ENCODE data around the gene KLK14. TPM values are rescaled to one million over a fixed set of nuclear protein-coding genes. Genes with fewer than 3 reads are reported as not detected.

The KLK14 gene
- total RNA-seq, 1 donor from 2014 or later: 0.23 TPM

DNA sequence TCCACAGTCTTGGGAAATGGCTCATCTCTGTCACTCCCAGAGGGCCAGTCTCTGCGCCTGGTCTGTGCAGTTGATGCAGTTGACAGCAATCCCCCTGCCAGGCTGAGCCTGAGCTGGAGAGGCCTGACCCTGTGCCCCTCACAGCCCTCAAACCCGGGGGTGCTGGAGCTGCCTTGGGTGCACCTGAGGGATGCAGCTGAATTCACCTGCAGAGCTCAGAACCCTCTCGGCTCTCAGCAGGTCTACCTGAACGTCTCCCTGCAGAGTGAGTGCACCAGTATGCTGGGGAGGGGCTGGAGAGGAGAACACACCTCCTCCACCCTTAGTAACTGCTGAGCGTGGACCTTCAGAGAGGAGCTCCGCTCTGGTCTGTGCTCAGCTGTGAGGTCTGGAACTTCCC lies 44.3 kb upstream of the KLK14 start:
- no peak overlapping the region for H3K4me2 ChIP-seq (ENCODE audit: low read length)
- H4K20me1 ChIP-seq (ENCODE audit: insufficient read depth, low read length): no peaks in the 10 kb centered on the region
- TF ChIP-seq EZH2 (IDR thresholded peaks at IDR 0.05; ENCODE audit: insufficient read depth, low read length): no peak
- TF ChIP-seq, protein P1, sequence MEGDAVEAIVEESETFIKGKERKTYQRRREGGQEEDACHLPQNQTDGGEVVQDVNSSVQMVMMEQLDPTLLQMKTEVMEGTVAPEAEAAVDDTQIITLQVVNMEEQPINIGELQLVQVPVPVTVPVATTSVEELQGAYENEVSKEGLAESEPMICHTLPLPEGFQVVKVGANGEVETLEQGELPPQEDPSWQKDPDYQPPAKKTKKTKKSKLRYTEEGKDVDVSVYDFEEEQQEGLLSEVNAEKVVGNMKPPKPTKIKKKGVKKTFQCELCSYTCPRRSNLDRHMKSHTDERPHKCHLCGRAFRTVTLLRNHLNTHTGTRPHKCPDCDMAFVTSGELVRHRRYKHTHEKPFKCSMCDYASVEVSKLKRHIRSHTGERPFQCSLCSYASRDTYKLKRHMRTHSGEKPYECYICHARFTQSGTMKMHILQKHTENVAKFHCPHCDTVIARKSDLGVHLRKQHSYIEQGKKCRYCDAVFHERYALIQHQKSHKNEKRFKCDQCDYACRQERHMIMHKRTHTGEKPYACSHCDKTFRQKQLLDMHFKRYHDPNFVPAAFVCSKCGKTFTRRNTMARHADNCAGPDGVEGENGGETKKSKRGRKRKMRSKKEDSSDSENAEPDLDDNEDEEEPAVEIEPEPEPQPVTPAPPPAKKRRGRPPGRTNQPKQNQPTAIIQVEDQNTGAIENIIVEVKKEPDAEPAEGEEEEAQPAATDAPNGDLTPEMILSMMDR (IDR thresholded peaks at IDR 0.05; ENCODE audit: insufficient read depth, low read depth, low read length): no peak

DNA sequence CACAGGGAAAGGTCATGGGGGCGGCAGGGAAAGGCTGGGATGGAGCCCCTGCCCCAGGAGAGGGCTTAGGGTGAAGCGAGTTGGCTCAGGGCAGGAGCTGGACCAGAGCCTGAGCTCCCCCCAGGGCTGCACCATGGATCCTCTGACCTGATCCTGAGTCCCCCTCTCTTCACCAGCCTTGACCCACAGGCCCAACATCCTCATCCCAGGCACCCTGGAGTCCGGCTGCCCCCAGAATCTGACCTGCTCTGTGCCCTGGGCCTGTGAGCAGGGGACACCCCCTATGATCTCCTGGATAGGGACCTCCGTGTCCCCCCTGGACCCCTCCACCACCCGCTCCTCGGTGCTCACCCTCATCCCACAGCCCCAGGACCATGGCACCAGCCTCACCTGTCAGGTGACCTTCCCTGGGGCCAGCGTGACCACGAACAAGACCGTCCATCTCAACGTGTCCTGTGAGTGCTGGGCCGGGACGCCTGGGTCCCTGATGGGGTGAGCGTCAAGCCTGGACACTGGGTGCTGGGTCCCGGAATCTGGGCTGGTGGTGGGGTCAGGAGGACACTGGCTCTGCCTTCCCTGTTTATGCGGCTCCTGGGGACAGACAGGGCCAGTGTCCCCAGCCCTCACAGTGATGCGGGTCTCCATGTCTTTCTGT lies 42.9 kb upstream of the KLK14 start:
- Mint-ChIP-seq H3K4me3 (ENCODE audit: unreplicated experiment) (no peak overlapping the region), H3K36me3 (ENCODE audit: low read depth, unreplicated experiment) (no peaks in the 10 kb centered on the region), H3K9me3 (ENCODE audit: unreplicated experiment) (peaks cover 1% of the 10 kb centered on the region), H3K4me1 (ENCODE audit: low read depth, unreplicated experiment) (peaks cover 2% of the 10 kb centered on the region), H3K27ac (ENCODE audit: unreplicated experiment) (no peak overlapping the region), H3K27me3 (ENCODE audit: low read depth, unreplicated experiment) (peaks cover 21% of the 10 kb centered on the region)
- H3K9ac ChIP-seq (ENCODE audit: low read length): no peak overlapping the region
- TF ChIP-seq EZH2 (IDR thresholded peaks at IDR 0.05; ENCODE audit: insufficient read depth, low read length): no peak
- TF ChIP-seq, protein P1 (IDR thresholded peaks at IDR 0.05; ENCODE audit: insufficient read depth, low read depth, low read length): no peak
- H3K4me3 ChIP-seq (ENCODE audit: insufficient read depth, low read depth, low read length): no peak overlapping the region
- no peak overlapping the region for H3K4me2 ChIP-seq (ENCODE audit: low read length)
- no peaks in the 10 kb centered on the region for H3K36me3 ChIP-seq (ENCODE audit: insufficient read depth, low read length)
- H3K79me2 ChIP-seq (ENCODE audit: insufficient read depth, low read length): no peaks in the 10 kb centered on the region
- DNase-seq (ENCODE audit: low read depth): no peak
- no peak for FAIRE-seq
- H2AFZ ChIP-seq (ENCODE audit: low read depth, low read length): no peak overlapping the region
- H3K27me3 ChIP-seq (ENCODE audit: insufficient read depth, low read length): no peaks in the 10 kb centered on the region
- no peaks in the 10 kb centered on the region for H3K9me3 ChIP-seq (ENCODE audit: insufficient read depth, low read depth, low read length)
- no peaks in the 10 kb centered on the region for H4K20me1 ChIP-seq (ENCODE audit: insufficient read depth, low read length)
- H3K4me1 ChIP-seq (ENCODE audit: insufficient read depth, low read length): no peaks in the 10 kb centered on the region
- no peak overlapping the region for H3K27ac ChIP-seq (ENCODE audit: low read depth, low read length)

More for the DNA sequence above, 44.3 kb upstream of the KLK14 start:
- Histone ChIP-seq H3K79me2 (ENCODE audit: insufficient read depth, low read length) (no peaks in the 10 kb centered on the region), H3K36me3 (ENCODE audit: insufficient read depth, low read length) (no peaks in the 10 kb centered on the region), H3K27me3 (ENCODE audit: insufficient read depth, low read length) (no peaks in the 10 kb centered on the region), H3K27ac (ENCODE audit: low read depth, low read length) (no peak overlapping the region), H3K9ac (ENCODE audit: low read length) (no peak overlapping the region), H3K4me1 (ENCODE audit: insufficient read depth, low read length) (no peaks in the 10 kb centered on the region), H2AFZ (ENCODE audit: low read depth, low read length) (no peak overlapping the region), H3K4me3 (ENCODE audit: insufficient read depth, low read depth, low read length) (no peak overlapping the region), H3K9me3 (ENCODE audit: insufficient read depth, low read depth, low read length) (no peaks in the 10 kb centered on the region)
- H3K4me1 Mint-ChIP-seq (ENCODE audit: low read depth, unreplicated experiment): peaks cover 2% of the 10 kb centered on the region
- DNase-seq (ENCODE audit: low read depth): no peak
- no peak for FAIRE-seq
- H3K27me3 Mint-ChIP-seq (ENCODE audit: low read depth, unreplicated experiment): peaks cover 24% of the 10 kb centered on the region
- no peak overlapping the region for H3K27ac Mint-ChIP-seq (ENCODE audit: unreplicated experiment)
- no peak overlapping the region for H3K4me3 Mint-ChIP-seq (ENCODE audit: unreplicated experiment)
- peaks cover 1% of the 10 kb centered on the region for H3K9me3 Mint-ChIP-seq (ENCODE audit: unreplicated experiment)
- no peaks in the 10 kb centered on the region for H3K36me3 Mint-ChIP-seq (ENCODE audit: low read depth, unreplicated experiment)

DNA sequence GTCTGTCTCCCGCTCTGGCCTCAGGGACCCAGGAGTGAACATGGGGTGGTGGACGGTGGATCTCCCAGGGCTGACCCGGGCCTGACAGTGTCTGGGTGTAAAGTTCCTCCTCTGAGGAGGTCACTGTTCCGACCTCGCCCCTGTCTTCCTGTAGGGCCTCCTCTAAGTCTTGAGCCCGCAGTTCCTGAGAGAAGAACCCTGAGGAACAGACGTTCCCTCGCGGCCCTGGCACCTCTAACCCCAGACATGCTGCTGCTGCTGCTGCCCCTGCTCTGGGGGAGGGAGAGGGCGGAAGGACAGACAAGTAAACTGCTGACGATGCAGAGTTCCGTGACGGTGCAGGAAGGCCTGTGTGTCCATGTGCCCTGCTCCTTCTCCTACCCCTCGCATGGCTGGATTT lies 42.0 kb upstream of the KLK14 start, which contains the start of gene SIGLEC9:
Gene SIGLEC9, plus strand, starts transcription at position 178 of the 400 bp plus-strand sequence. Its CDS starts 69 bp downstream, at position 247.
- Mint-ChIP-seq H3K27ac (ENCODE audit: unreplicated experiment) (no peak within 1 kb of the TSS), H3K36me3 (ENCODE audit: low read depth, unreplicated experiment) (no peaks in the 10 kb centered on the region), H3K4me3 (ENCODE audit: unreplicated experiment) (no peak within 1 kb of the TSS), H3K9me3 (ENCODE audit: unreplicated experiment) (peaks cover 1% of the 10 kb centered on the region), H3K27me3 (ENCODE audit: low read depth, unreplicated experiment) (peaks cover 16% of the 10 kb centered on the region), H3K4me1 (ENCODE audit: low read depth, unreplicated experiment) (peaks cover 2% of the 10 kb centered on the region)
- Histone ChIP-seq H4K20me1 (ENCODE audit: insufficient read depth, low read length) (no peaks in the 10 kb centered on the region), H3K36me3 (ENCODE audit: insufficient read depth, low read length) (no peaks in the 10 kb centered on the region), H3K4me3 (ENCODE audit: insufficient read depth, low read depth, low read length) (no peak within 1 kb of the TSS), H3K9ac (ENCODE audit: low read length) (no peak within 1 kb of the TSS), H2AFZ (ENCODE audit: low read depth, low read length) (no peak within 1 kb of the TSS), H3K27me3 (ENCODE audit: insufficient read depth, low read length) (no peaks in the 10 kb centered on the region), H3K4me2 (ENCODE audit: low read length) (no peak within 1 kb of the TSS), H3K27ac (ENCODE audit: low read depth, low read length) (no peak within 1 kb of the TSS), H3K79me2 (ENCODE audit: insufficient read depth, low read length) (no peaks in the 10 kb centered on the region), H3K9me3 (ENCODE audit: insufficient read depth, low read depth, low read length) (no peaks in the 10 kb centered on the region), H3K4me1 (ENCODE audit: insufficient read depth, low read length) (no peaks in the 10 kb centered on the region)
- FAIRE-seq (no peak), DNase-seq (ENCODE audit: low read depth) (no peak)
- TF ChIP-seq EZH2 (IDR thresholded peaks at IDR 0.05; ENCODE audit: insufficient read depth, low read length): no peak
- TF ChIP-seq, protein P1 (IDR thresholded peaks at IDR 0.05; ENCODE audit: insufficient read depth, low read depth, low read length): no peak

All from astrocyte (in vitro differentiated cells and primary cell).